K562 (cell line): ENCODE results near the gene AARSD1. TPM values are rescaled to one million over a fixed set of nuclear protein-coding genes. Genes with fewer than 3 reads are reported as not detected.

ENCODE experiments used
- BACH1 ChIP-seq: fragments of 200-800 bp; sonication (Bioruptor generic); IDR thresholded peaks from 2 replicates; pipeline ENCODE4 v1.6.1; 2016; ENCODE audit warnings: missing genetic modification characterization, missing compliant biosample characterization
- ILF3 ChIP-seq: fragments of 450-650 bp; IDR thresholded peaks from 2 replicates; pipeline ENCODE4 v1.6.1; 2018; ENCODE audit warnings: antibody characterized with exemption, mild to moderate bottlenecking, moderate library complexity, borderline replicate concordance
- LEF1 ChIP-seq: fragments of 450-650 bp; IDR thresholded peaks from 2 replicates; pipeline ENCODE4 v1.6.1; 2016; ENCODE audit warnings: mild to moderate bottlenecking
- NEUROD1 ChIP-seq: fragments of 150-350 bp; IDR thresholded peaks from 2 replicates; pipeline ENCODE4 v1.6.1; 2014; ENCODE audit warnings: borderline replicate concordance, low read length, low read depth; ENCODE audit not compliant: partially characterized antibody
- OTX1 ChIP-seq: fragments of 450-650 bp; formaldehyde crosslinking; IDR thresholded peaks from 2 replicates; pipeline ENCODE4 v1.4.0; 2022; ENCODE audit warnings: mild to moderate bottlenecking
- PML ChIP-seq: IDR thresholded peaks from 2 replicates; pipeline ENCODE4 v1.6.1; 2012; ENCODE audit warnings: low read length, inconsistent platforms
- STAT5A ChIP-seq: IDR thresholded peaks from 2 replicates; pipeline ENCODE4 v1.6.1; 2012; ENCODE audit warnings: low read length, inconsistent platforms, borderline replicate concordance
- TRIM24 ChIP-seq, 2 experiments: fragments of 450-650 bp; IDR thresholded peaks; 2 replicates each; pipeline ENCODE4 v1.6.1; 2016
- polyA plus RNA-seq, 8 experiments: library from polyadenylated mRNA; depleted of rRNA in 4 of 8; stranded (reverse) in 5 of 8; unstranded in 3 of 8; fragments of >200 nt; fragmentation: Nextera tagmentation in 2 of 8; fragmentation: Illumina TruSeq in 1 of 8; extraction: Ambion mirVana in 2 of 8; extraction: Trizol in 1 of 8; gene quantifications; 2 replicates each; pipeline versions ENCODE4 v1.2.1 to v1.2.3, GENCODE V29; 2011 to 2014; ENCODE audit warnings: inconsistent platforms in 1 of 8, missing spikeins in 1 of 8
- total RNA-seq, 7 experiments: library from RNA; depleted of rRNA in 6 of 7; stranded (reverse); fragments of >200 nt in 6 of 7; fragmentation: Illumina TruSeq in 2 of 7; extraction: Trizol in 2 of 7; gene quantifications; 2 replicates each; pipeline versions ENCODE4 v1.2.1 to v1.2.3, GENCODE V29; 2011 to 2021; ENCODE audit warnings: low replicate concordance in 1 of 7
- TF ChIP-seq, protein P1 (sequence below): fragments of 450-650 bp; IDR thresholded peaks from 2 replicates; pipeline ENCODE4 v1.6.1; 2017; ENCODE audit warnings: antibody characterized with exemption, mild to moderate bottlenecking
- TF ChIP-seq, protein P2 (sequence below): fragments of 450-650 bp; IDR thresholded peaks from 2 replicates; pipeline ENCODE4 v1.6.1; 2018; ENCODE audit not compliant: partially characterized antibody
- TF ChIP-seq, protein P3 (sequence below), 2 experiments: fragments of 450-650 bp; formaldehyde crosslinking in 1 of 2; IDR thresholded peaks; 2 replicates each; pipeline versions ENCODE4 v1.4.0 to v1.6.1; 2014 to 2020; ENCODE audit warnings: mild to moderate bottlenecking in 2 of 2, borderline replicate concordance in 1 of 2, low read depth in 1 of 2

The AARSD1 gene
- total and polyA plus RNA-seq, 9 of the 15 experiments (the other 6 are each of a cell fraction or from before 2014, with no cell fraction given) = 51.7 to 98.5 (median 68.6) TPM

DNA sequence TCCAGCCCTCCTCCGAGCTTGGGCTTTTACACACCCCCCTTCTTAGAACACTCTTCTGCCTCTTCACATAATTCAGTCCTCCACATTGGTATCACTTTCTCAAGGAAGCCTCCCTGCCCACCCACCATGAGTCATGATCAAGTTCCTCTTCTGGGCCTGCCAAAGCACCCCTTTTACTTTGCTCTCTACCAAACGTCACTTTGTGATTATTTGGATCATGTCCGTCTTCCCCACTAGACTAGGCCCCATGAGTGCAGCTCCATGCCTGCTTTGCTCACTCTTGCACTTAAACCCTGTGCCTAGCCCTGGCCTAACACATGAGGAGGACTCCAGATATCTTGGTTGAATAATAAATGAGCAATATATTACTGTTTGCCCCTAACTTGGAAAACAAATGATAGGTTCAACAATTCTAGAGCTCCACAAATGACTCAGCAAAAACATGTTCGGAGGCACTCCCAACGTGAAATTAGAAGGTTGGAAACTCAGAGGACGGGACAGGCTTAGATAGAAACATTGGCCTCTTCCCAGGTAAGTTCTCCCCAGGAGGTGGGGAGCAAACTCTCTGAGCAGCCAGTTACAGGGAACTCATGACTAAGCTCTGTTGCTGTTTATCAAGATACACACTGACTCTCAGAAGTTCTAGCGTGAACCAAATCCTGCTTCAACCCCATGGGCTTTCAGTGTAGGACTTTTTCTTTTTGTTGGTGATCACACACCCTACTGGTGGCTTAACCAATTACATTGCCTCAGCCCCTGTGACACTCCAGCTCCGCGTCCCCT lies 35.3 kb downstream of the AARSD1 start (continued):
- TF ChIP-seq, protein P1, sequence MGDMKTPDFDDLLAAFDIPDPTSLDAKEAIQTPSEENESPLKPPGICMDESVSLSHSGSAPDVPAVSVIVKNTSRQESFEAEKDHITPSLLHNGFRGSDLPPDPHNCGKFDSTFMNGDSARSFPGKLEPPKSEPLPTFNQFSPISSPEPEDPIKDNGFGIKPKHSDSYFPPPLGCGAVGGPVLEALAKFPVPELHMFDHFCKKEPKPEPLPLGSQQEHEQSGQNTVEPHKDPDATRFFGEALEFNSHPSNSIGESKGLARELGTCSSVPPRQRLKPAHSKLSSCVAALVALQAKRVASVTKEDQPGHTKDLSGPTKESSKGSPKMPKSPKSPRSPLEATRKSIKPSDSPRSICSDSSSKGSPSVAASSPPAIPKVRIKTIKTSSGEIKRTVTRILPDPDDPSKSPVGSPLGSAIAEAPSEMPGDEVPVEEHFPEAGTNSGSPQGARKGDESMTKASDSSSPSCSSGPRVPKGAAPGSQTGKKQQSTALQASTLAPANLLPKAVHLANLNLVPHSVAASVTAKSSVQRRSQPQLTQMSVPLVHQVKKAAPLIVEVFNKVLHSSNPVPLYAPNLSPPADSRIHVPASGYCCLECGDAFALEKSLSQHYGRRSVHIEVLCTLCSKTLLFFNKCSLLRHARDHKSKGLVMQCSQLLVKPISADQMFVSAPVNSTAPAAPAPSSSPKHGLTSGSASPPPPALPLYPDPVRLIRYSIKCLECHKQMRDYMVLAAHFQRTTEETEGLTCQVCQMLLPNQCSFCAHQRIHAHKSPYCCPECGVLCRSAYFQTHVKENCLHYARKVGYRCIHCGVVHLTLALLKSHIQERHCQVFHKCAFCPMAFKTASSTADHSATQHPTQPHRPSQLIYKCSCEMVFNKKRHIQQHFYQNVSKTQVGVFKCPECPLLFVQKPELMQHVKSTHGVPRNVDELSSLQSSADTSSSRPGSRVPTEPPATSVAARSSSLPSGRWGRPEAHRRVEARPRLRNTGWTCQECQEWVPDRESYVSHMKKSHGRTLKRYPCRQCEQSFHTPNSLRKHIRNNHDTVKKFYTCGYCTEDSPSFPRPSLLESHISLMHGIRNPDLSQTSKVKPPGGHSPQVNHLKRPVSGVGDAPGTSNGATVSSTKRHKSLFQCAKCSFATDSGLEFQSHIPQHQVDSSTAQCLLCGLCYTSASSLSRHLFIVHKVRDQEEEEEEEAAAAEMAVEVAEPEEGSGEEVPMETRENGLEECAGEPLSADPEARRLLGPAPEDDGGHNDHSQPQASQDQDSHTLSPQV = peak; percentile 84
- TF ChIP-seq TRIM24 (IDR thresholded peaks at IDR 0.05) (peak in 1 of 2 experiments; percentile 30; a peak in 1 of 4 replicates), PML (0 out of 2 replicates have a peak, but pooled peaks have one; percentile 20), ILF3 (no peak), OTX1 (CRISPR knock-in tag) (no peak), LEF1 (peak; percentile 83), BACH1 (peak; percentile 97), NEUROD1 (peak; percentile 50), STAT5A (peak; percentile 48)
- TF ChIP-seq, protein P2, sequence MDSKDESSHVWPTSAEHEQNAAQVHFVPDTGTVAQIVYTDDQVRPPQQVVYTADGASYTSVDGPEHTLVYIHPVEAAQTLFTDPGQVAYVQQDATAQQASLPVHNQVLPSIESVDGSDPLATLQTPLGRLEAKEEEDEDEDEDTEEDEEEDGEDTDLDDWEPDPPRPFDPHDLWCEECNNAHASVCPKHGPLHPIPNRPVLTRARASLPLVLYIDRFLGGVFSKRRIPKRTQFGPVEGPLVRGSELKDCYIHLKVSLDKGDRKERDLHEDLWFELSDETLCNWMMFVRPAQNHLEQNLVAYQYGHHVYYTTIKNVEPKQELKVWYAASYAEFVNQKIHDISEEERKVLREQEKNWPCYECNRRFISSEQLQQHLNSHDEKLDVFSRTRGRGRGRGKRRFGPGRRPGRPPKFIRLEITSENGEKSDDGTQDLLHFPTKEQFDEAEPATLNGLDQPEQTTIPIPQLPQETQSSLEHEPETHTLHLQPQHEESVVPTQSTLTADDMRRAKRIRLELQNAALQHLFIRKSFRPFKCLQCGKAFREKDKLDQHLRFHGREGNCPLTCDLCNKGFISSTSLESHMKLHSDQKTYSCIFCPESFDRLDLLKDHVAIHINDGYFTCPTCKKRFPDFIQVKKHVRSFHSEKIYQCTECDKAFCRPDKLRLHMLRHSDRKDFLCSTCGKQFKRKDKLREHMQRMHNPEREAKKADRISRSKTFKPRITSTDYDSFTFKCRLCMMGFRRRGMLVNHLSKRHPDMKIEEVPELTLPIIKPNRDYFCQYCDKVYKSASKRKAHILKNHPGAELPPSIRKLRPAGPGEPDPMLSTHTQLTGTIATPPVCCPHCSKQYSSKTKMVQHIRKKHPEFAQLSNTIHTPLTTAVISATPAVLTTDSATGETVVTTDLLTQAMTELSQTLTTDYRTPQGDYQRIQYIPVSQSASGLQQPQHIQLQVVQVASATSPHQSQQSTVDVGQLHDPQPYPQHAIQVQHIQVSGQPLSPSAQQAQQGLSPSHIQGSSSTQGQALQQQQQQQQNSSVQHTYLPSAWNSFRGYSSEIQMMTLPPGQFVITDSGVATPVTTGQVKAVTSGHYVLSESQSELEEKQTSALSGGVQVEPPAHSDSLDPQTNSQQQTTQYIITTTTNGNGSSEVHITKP = peak; percentile 62
- TF ChIP-seq, protein P3, sequence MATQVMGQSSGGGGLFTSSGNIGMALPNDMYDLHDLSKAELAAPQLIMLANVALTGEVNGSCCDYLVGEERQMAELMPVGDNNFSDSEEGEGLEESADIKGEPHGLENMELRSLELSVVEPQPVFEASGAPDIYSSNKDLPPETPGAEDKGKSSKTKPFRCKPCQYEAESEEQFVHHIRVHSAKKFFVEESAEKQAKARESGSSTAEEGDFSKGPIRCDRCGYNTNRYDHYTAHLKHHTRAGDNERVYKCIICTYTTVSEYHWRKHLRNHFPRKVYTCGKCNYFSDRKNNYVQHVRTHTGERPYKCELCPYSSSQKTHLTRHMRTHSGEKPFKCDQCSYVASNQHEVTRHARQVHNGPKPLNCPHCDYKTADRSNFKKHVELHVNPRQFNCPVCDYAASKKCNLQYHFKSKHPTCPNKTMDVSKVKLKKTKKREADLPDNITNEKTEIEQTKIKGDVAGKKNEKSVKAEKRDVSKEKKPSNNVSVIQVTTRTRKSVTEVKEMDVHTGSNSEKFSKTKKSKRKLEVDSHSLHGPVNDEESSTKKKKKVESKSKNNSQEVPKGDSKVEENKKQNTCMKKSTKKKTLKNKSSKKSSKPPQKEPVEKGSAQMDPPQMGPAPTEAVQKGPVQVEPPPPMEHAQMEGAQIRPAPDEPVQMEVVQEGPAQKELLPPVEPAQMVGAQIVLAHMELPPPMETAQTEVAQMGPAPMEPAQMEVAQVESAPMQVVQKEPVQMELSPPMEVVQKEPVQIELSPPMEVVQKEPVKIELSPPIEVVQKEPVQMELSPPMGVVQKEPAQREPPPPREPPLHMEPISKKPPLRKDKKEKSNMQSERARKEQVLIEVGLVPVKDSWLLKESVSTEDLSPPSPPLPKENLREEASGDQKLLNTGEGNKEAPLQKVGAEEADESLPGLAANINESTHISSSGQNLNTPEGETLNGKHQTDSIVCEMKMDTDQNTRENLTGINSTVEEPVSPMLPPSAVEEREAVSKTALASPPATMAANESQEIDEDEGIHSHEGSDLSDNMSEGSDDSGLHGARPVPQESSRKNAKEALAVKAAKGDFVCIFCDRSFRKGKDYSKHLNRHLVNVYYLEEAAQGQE (IDR thresholded peaks at IDR 0.05; ENCODE audit: borderline replicate concordance) = peak; percentile 79
- TF ChIP-seq, protein P3 (CRISPR knock-in tag; IDR thresholded peaks at IDR 0.05; ENCODE audit: low read depth) = no peak
